ENCODE data around the gene CDCP1.

The CDCP1 gene

GRCh38 chr3:45110509-45110833, 35.7 kb downstream of the CDCP1 start:
- DNase-seq (ENCODE audit: low read depth), result no peak

- no peak for DNase-seq (ENCODE audit: low read depth)
Measured at GRCh38 chr3:45109771-45110508, 36.2 kb downstream of the CDCP1 start.

GRCh38 chr3:45106874-45107273, 39.3 kb downstream of the CDCP1 start:
- no peak for DNase-seq (ENCODE audit: low read depth)

- peak; percentile 70 for DNase-seq (ENCODE audit: low read depth)
Measured at GRCh38 chr3:45105855-45106671, 40.1 kb downstream of the CDCP1 start.

GRCh38 chr3:45104715-45105711, 41.2 kb downstream of the CDCP1 start:
- DNase-seq (ENCODE audit: low read depth), result no peak

- no peak for DNase-seq (ENCODE audit: low read depth)
Measured at GRCh38 chr3:45103753-45104714, 42.1 kb downstream of the CDCP1 start.

GRCh38 chr3:45103334-45103733, 42.8 kb downstream of the CDCP1 start:
- no peak for DNase-seq (ENCODE audit: low read depth)

GRCh38 chr3:45100981-45101407, 45.2 kb downstream of the CDCP1 start:
- no peak for DNase-seq (ENCODE audit: low read depth)

GRCh38 chr3:45098310-45098709, 47.9 kb downstream of the CDCP1 start:
- no peak for DNase-seq (ENCODE audit: low read depth)

- DNase-seq (ENCODE audit: low read depth), result no peak
Measured at GRCh38 chr3:45097296-45097883, 48.8 kb downstream of the CDCP1 start.

- no peak for DNase-seq (ENCODE audit: low read depth)
Measured at GRCh38 chr3:45095916-45096526, 50.2 kb downstream of the CDCP1 start.

- DNase-seq (ENCODE audit: low read depth), result no peak
Measured at GRCh38 chr3:45093176-45093575, 53.0 kb downstream of the CDCP1 start.

GRCh38 chr3:45092132-45093031, 53.8 kb downstream of the CDCP1 start:
- DNase-seq (ENCODE audit: low read depth), result no peak

GRCh38 chr3:45090855-45091254, 55.3 kb downstream of the CDCP1 start:
- no peak for DNase-seq (ENCODE audit: low read depth)

GRCh38 chr3:45088543-45089358, 57.4 kb downstream of the CDCP1 start:
- no peak for DNase-seq (ENCODE audit: low read depth)

GRCh38 chr3:45087155-45087554, 59.0 kb downstream of the CDCP1 start:
- DNase-seq (ENCODE audit: low read depth), result no peak

GRCh38 chr3:45084820-45085816, 61.1 kb downstream of the CDCP1 start:
- no peak for DNase-seq (ENCODE audit: low read depth)

Measured in activated T-cell treated with anti-CD3 and anti-CD28 coated beads for 24 hours (primary cell).